Mesenchymal stem cell (in vitro differentiated cells and primary cell): Measurements from ENCODE around the gene ERI3.

ENCODE experiments used
- DNase-seq: peaks from one replicate; pipeline ENCODE4 v3.0.0-alpha.2; 2013
- H2AFZ ChIP-seq: one replicate; pipeline ENCODE4 v1.6.1; 2013; ENCODE audit warnings: low read depth, mild to moderate bottlenecking, control low read depth, inconsistent platforms, low read length, moderate library complexity
- H2AK5ac ChIP-seq: 2 replicates; pipeline ENCODE4 v1.6.1; 2013; ENCODE audit warnings: low read length, moderate library complexity, mild to moderate bottlenecking, inconsistent platforms; ENCODE audit not compliant: severe bottlenecking
- H2BK120ac ChIP-seq: one replicate; pipeline ENCODE4 v1.6.1; 2013; ENCODE audit warnings: low read depth, mild to moderate bottlenecking, inconsistent platforms, low read length, moderate library complexity
- H2BK12ac ChIP-seq, 2 experiments: one replicate each; pipeline ENCODE4 v1.6.1; 2013; ENCODE audit warnings: inconsistent platforms in 2 of 2, low read length in 2 of 2, mild to moderate bottlenecking in 2 of 2, moderate library complexity in 2 of 2, control low read depth in 1 of 2
- H2BK15ac ChIP-seq: one replicate; pipeline ENCODE4 v1.6.1; 2013; ENCODE audit warnings: mild to moderate bottlenecking, low read depth, inconsistent platforms; ENCODE audit not compliant: poor library complexity, severe bottlenecking
- H2BK5ac ChIP-seq: 2 replicates; pipeline ENCODE4 v1.6.1; 2013; ENCODE audit warnings: low read depth, mild to moderate bottlenecking, low read length, control low read depth, inconsistent platforms; ENCODE audit not compliant: poor library complexity, severe bottlenecking
- H3K14ac ChIP-seq, 2 experiments: one replicate each; pipeline ENCODE4 v1.6.1; 2013; ENCODE audit warnings: inconsistent platforms in 2 of 2, low read length in 2 of 2, control low read depth in 1 of 2, mild to moderate bottlenecking in 1 of 2, moderate library complexity in 1 of 2
- H3K18ac ChIP-seq, 2 experiments: one replicate each; pipeline ENCODE4 v1.6.1; 2013; ENCODE audit warnings: inconsistent platforms in 2 of 2, low read length in 2 of 2, control low read depth in 1 of 2, low read depth in 1 of 2, mild to moderate bottlenecking in 1 of 2
- H3K23ac ChIP-seq, 2 experiments: one replicate each; pipeline ENCODE4 v1.6.1; 2013; ENCODE audit warnings: inconsistent platforms in 2 of 2, low read length in 2 of 2, mild to moderate bottlenecking in 2 of 2, moderate library complexity in 2 of 2, control low read depth in 1 of 2
- H3K27ac ChIP-seq: 2 replicates; pipeline ENCODE4 v1.5.1; 2013; ENCODE audit warnings: mild to moderate bottlenecking, moderate library complexity, low read length, control low read depth, inconsistent platforms; ENCODE audit not compliant: poor library complexity, severe bottlenecking
- H3K27me3 ChIP-seq, 2 experiments: 2 replicates each; pipeline versions ENCODE4 v1.6.1 to v1.7.0; 2013; ENCODE audit warnings: low read length in 2 of 2, mild to moderate bottlenecking in 2 of 2, moderate library complexity in 2 of 2, control low read depth in 1 of 2, inconsistent platforms in 1 of 2; ENCODE audit not compliant: control insufficient read depth in 1 of 2, insufficient read depth in 1 of 2
- H3K36me3 ChIP-seq, 2 experiments: 2 replicates each; pipeline versions ENCODE4 v1.6.1 to v1.7.0; 2013; ENCODE audit warnings: low read length in 2 of 2, control low read depth in 1 of 2, inconsistent platforms in 1 of 2, low read depth in 1 of 2, mild to moderate bottlenecking in 1 of 2; ENCODE audit not compliant: insufficient read depth in 2 of 2, control insufficient read depth in 1 of 2
- H3K4ac ChIP-seq, 2 experiments: one replicate each; pipeline ENCODE4 v1.6.1; 2013; ENCODE audit warnings: inconsistent platforms in 2 of 2, low read length in 2 of 2, mild to moderate bottlenecking in 2 of 2, moderate library complexity in 2 of 2, control low read depth in 1 of 2, low read depth in 1 of 2
- H3K4me1 ChIP-seq: 2 replicates; pipeline ENCODE4 v1.6.1; 2013; ENCODE audit warnings: low read depth, low read length, control low read depth; ENCODE audit not compliant: control insufficient read depth, insufficient read depth
- H3K4me2 ChIP-seq: 2 replicates; pipeline ENCODE4 v1.6.1; 2013; ENCODE audit warnings: low read length, mild to moderate bottlenecking, inconsistent platforms; ENCODE audit not compliant: poor library complexity, severe bottlenecking
- H3K4me3 ChIP-seq, 2 experiments: 2 replicates each; pipeline versions ENCODE4 v1.5.1 to v1.7.0; 2013; ENCODE audit warnings: low read length in 2 of 2, mild to moderate bottlenecking in 2 of 2, control low read depth in 1 of 2, low read depth in 1 of 2; ENCODE audit not compliant: insufficient read depth in 1 of 2
- H3K79me1 ChIP-seq: replicated peaks from 2 replicates; pipeline ENCODE4 v1.6.1; 2013; ENCODE audit warnings: mild to moderate bottlenecking, control low read depth, low read length, inconsistent platforms; ENCODE audit not compliant: poor library complexity, severe bottlenecking
- H3K9ac ChIP-seq: 2 replicates; pipeline ENCODE4 v1.7.0; 2013; ENCODE audit warnings: mild to moderate bottlenecking, low read length, moderate library complexity
- H3K9me3 ChIP-seq: 2 replicates; pipeline ENCODE4 v1.7.0; 2013; ENCODE audit warnings: mild to moderate bottlenecking, low read length; ENCODE audit not compliant: control insufficient read depth
- H4K8ac ChIP-seq: one replicate; pipeline ENCODE4 v1.6.1; 2013; ENCODE audit warnings: inconsistent platforms, mild to moderate bottlenecking, low read length, moderate library complexity
- H4K91ac ChIP-seq: one replicate; pipeline ENCODE4 v1.6.1; 2013; ENCODE audit warnings: mild to moderate bottlenecking, low read length, inconsistent platforms
- WGBS: methylation state at CpG from one replicate; pipeline ENCODE4 v1.1.7; 2013; ENCODE audit warnings: mixed read lengths; 5-methylcytosine and 5-hydroxymethylcytosine counted together

ERI3 gene

GRCh38 chr1:44213222-44214112, 141.6 kb downstream of the ERI3 start, which contains the start of gene DMAP1:
TSS of gene DMAP1 (plus strand) at chr1:44213471. CDS start at chr1:44213754, 283 bp downstream.
- H3K4me2 ChIP-seq = peak within 1 kb of the TSS; percentile 80
- H2AFZ ChIP-seq = peak within 1 kb of the TSS; percentile 72
- no peaks in the 10 kb centered on the region for H3K9me3 ChIP-seq
- H3K4me3 ChIP-seq = peak within 1 kb of the TSS; percentile 74 to 99
- H3K79me1 ChIP-seq = peaks cover 27% of the 10 kb centered on the region
- no peak within 1 kb of the TSS for H2BK120ac ChIP-seq
- H2BK15ac ChIP-seq = peak within 1 kb of the TSS; percentile 84
- peak within 1 kb of the TSS in 1 of 2 experiments; percentile 42 for H2BK12ac ChIP-seq
- peak within 1 kb of the TSS; percentile 77 to 91 for H3K4ac ChIP-seq
- peak within 1 kb of the TSS; percentile 99 for H4K8ac ChIP-seq
- H3K18ac ChIP-seq = peak within 1 kb of the TSS; percentile 76 to 94
- peaks cover 25 to 36% of the 10 kb centered on the region in 2 experiments for H3K36me3 ChIP-seq
- no peaks in the 10 kb centered on the region for H3K27me3 ChIP-seq
- H3K4me1 ChIP-seq = peaks cover 18% of the 10 kb centered on the region
- WGBS = 2% methylated on average over 40 of the region's 44 CpGs
- H2BK5ac ChIP-seq = no peak within 1 kb of the TSS
- DNase-seq = peak; percentile 81
- H4K91ac ChIP-seq = peak within 1 kb of the TSS; percentile 98
- no peak within 1 kb of the TSS for H3K23ac ChIP-seq
- peak within 1 kb of the TSS; percentile 93 for H3K9ac ChIP-seq
- H3K27ac ChIP-seq = no peak within 1 kb of the TSS
- H2AK5ac ChIP-seq = no peak within 1 kb of the TSS
- H3K14ac ChIP-seq = peak within 1 kb of the TSS in 1 of 2 experiments; percentile 80

- Histone ChIP-seq H3K4me3 (peak overlapping the region in 1 of 2 experiments; percentile 99), H2BK15ac (no peak overlapping the region), H3K4me1 (peaks cover 14% of the 10 kb centered on the region), H3K9me3 (no peaks in the 10 kb centered on the region), H3K18ac (no peak overlapping the region), H3K4ac (peak overlapping the region in 1 of 2 experiments; percentile 54), H3K14ac (no peak overlapping the region), H3K27ac (no peak overlapping the region), H2AK5ac (no peak overlapping the region), H3K23ac (no peak overlapping the region), H2BK5ac (no peak overlapping the region), H3K27me3 (no peaks in the 10 kb centered on the region), H2AFZ (peak overlapping the region; percentile 16), H2BK120ac (no peak overlapping the region), H3K79me1 (peaks cover 25% of the 10 kb centered on the region), H3K4me2 (peak overlapping the region; percentile 73), H4K8ac (peak overlapping the region; percentile 73), H3K9ac (peak overlapping the region; percentile 93), H4K91ac (no peak overlapping the region), H3K36me3 (peaks cover 17 to 29% of the 10 kb centered on the region in 2 experiments), H2BK12ac (peak overlapping the region in 1 of 2 experiments; percentile 42)
- 68% methylated on average over 8 of the region's 9 CpGs for WGBS
- no peak for DNase-seq
These were observed 142.5 kb downstream of the ERI3 start for GRCh38 chr1:44212355-44213221.

GRCh38 chr1:44210595-44210994, 144.5 kb downstream of the ERI3 start:
- no peak overlapping the region for H2BK12ac ChIP-seq
- no peak overlapping the region for H2AFZ ChIP-seq
- no peak overlapping the region for H2BK5ac ChIP-seq
- peaks cover 14% of the 10 kb centered on the region for H3K4me1 ChIP-seq
- no peak for DNase-seq
- H2AK5ac ChIP-seq = no peak overlapping the region
- no peak overlapping the region for H3K9ac ChIP-seq
- no peak overlapping the region for H2BK120ac ChIP-seq
- H3K14ac ChIP-seq = no peak overlapping the region
- no peak overlapping the region for H3K27ac ChIP-seq
- H3K36me3 ChIP-seq = peaks cover 10 to 11% of the 10 kb centered on the region in 2 experiments
- no peak overlapping the region for H3K23ac ChIP-seq
- no peaks in the 10 kb centered on the region for H3K9me3 ChIP-seq
- H3K27me3 ChIP-seq = no peaks in the 10 kb centered on the region
- H3K79me1 ChIP-seq = peaks cover 17% of the 10 kb centered on the region
- H2BK15ac ChIP-seq = no peak overlapping the region
- H3K4me3 ChIP-seq = no peak overlapping the region
- no peak overlapping the region for H4K91ac ChIP-seq
- WGBS = 100% methylated on average over 1 of the region's 1 CpG
- H3K4me2 ChIP-seq = no peak overlapping the region
- H3K4ac ChIP-seq = no peak overlapping the region
- no peak overlapping the region for H3K18ac ChIP-seq
- H4K8ac ChIP-seq = no peak overlapping the region

GRCh38 chr1:44208226-44208625, 146.8 kb downstream of the ERI3 start:
- Histone ChIP-seq H2BK15ac (no peak overlapping the region), H3K23ac (no peak overlapping the region), H2BK12ac (no peak overlapping the region), H4K8ac (no peak overlapping the region), H3K9me3 (no peaks in the 10 kb centered on the region), H3K4me1 (peaks cover 6% of the 10 kb centered on the region), H3K18ac (no peak overlapping the region), H3K4ac (no peak overlapping the region), H2BK120ac (no peak overlapping the region), H3K4me2 (no peak overlapping the region), H2BK5ac (no peak overlapping the region), H3K79me1 (no peaks in the 10 kb centered on the region), H3K27ac (no peak overlapping the region), H3K4me3 (no peak overlapping the region), H4K91ac (no peak overlapping the region), H3K27me3 (no peaks in the 10 kb centered on the region), H3K14ac (no peak overlapping the region), H2AK5ac (no peak overlapping the region), H3K36me3 (no peaks in the 10 kb centered on the region), H3K9ac (no peak overlapping the region), H2AFZ (no peak overlapping the region)
- no peak for DNase-seq
